ENCODE measurements around the gene STK25. TPM values are rescaled to one million over a fixed set of nuclear protein-coding genes. Genes with fewer than 3 reads are reported as not detected.
A peak's percentile ranks its signal among the peaks of the same experiment; 100 is the strongest.

The STK25 gene
- total RNA-seq, 1 donor from 2014 or later: 158 TPM

- Mint-ChIP-seq H3K4me1 (ENCODE audit: low read depth) (peaks cover 3% of the 10 kb centered on the region), H3K27ac (ENCODE audit: unreplicated experiment) (no peak overlapping the region), H3K36me3 (ENCODE audit: low read depth) (peaks cover 3% of the 10 kb centered on the region), H3K4me3 (ENCODE audit: unreplicated experiment) (no peak overlapping the region), H3K9me3 (ENCODE audit: low read depth) (no peaks in the 10 kb centered on the region), H3K27me3 (ENCODE audit: low read depth) (no peaks in the 10 kb centered on the region)
- DNase-seq (ENCODE audit: low spot score): no peak
- TF ChIP-seq CTCF (IDR thresholded peaks at IDR 0.05): no peak
Observed at GRCh38 chr2:241514553-241514952, 6.2 kb upstream of the STK25 start.

GRCh38 chr2:241511091-241511741 is 2.8 kb upstream of the STK25 start:
- Mint-ChIP-seq H3K9me3 (ENCODE audit: low read depth) (no peaks in the 10 kb centered on the region), H3K27ac (ENCODE audit: unreplicated experiment) (no peak overlapping the region), H3K4me1 (ENCODE audit: low read depth) (peaks cover 18% of the 10 kb centered on the region), H3K27me3 (ENCODE audit: low read depth) (no peaks in the 10 kb centered on the region), H3K4me3 (ENCODE audit: unreplicated experiment) (no peak overlapping the region), H3K36me3 (ENCODE audit: low read depth) (peaks cover 3% of the 10 kb centered on the region)
- DNase-seq (ENCODE audit: low spot score): no peak
- TF ChIP-seq CTCF (IDR thresholded peaks at IDR 0.05): no peak

GRCh38 chr2:241509155-241509784 is 886 bp upstream of the STK25 start:
- Mint-ChIP-seq H3K27ac (ENCODE audit: unreplicated experiment) (peak overlapping the region; percentile 68), H3K36me3 (ENCODE audit: low read depth) (peaks cover 3% of the 10 kb centered on the region), H3K27me3 (ENCODE audit: low read depth) (no peaks in the 10 kb centered on the region), H3K9me3 (ENCODE audit: low read depth) (no peaks in the 10 kb centered on the region), H3K4me3 (ENCODE audit: unreplicated experiment) (peak overlapping the region; percentile 73), H3K4me1 (ENCODE audit: low read depth) (peaks cover 30% of the 10 kb centered on the region)
- no peak for DNase-seq (ENCODE audit: low spot score)
- TF ChIP-seq CTCF (IDR thresholded peaks at IDR 0.05): no peak

- H3K9me3 Mint-ChIP-seq (ENCODE audit: low read depth): no peaks in the 10 kb centered on the region
- peaks cover 30% of the 10 kb centered on the region for H3K4me1 Mint-ChIP-seq (ENCODE audit: low read depth)
- H3K4me3 Mint-ChIP-seq (ENCODE audit: unreplicated experiment): peak overlapping the region; percentile 85
Observed at GRCh38 chr2:241507430-241508239, 749 bp downstream of the STK25 start.

More at GRCh38 chr2:241507430-241508239, 749 bp downstream of the STK25 start:
- Mint-ChIP-seq H3K36me3 (ENCODE audit: low read depth) (peaks cover 3% of the 10 kb centered on the region), H3K27me3 (ENCODE audit: low read depth) (no peaks in the 10 kb centered on the region), H3K27ac (ENCODE audit: unreplicated experiment) (peak overlapping the region; percentile 82)
- TF ChIP-seq CTCF (IDR thresholded peaks at IDR 0.05): peak; percentile 72
- DNase-seq (ENCODE audit: low spot score): peak; percentile 94

All from chondrocyte (in vitro differentiated cells).